SH-SY5Y (cell line): Measurements from ENCODE around the gene PLTP.

Experiments used
- GATA2 ChIP-seq: IDR thresholded peaks from 2 replicates; pipeline ENCODE4 v1.6.1; 2011; ENCODE audit warnings: mild to moderate bottlenecking, low read depth, low read length
- GATA3 ChIP-seq: IDR thresholded peaks from 2 replicates; pipeline ENCODE4 v1.6.1; 2011; ENCODE audit warnings: low read depth, mild to moderate bottlenecking, low read length, moderate library complexity

DNA sequence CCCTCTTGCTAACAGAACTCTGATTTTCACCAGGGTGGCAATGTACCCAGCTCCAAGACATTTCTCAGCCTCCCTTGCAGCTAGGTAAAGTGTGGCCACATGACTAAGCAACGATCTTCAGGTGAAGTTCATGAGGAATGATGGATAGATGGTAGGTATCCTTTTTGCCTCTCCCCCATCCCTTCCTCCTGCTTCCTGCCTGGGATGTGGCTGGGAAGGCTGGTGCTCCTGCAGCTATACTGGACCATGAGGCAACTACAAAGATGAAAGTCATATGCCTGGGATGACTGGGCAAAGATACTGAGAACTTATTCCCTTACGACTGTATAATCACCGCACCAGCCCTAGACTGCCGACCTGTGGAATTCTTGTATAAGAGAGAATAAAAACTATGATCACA is 46.6 kb upstream of the PLTP start:
- no peak for TF ChIP-seq GATA2
- no peak for TF ChIP-seq GATA3
